ENCODE results near the gene HHAT.

DNA sequence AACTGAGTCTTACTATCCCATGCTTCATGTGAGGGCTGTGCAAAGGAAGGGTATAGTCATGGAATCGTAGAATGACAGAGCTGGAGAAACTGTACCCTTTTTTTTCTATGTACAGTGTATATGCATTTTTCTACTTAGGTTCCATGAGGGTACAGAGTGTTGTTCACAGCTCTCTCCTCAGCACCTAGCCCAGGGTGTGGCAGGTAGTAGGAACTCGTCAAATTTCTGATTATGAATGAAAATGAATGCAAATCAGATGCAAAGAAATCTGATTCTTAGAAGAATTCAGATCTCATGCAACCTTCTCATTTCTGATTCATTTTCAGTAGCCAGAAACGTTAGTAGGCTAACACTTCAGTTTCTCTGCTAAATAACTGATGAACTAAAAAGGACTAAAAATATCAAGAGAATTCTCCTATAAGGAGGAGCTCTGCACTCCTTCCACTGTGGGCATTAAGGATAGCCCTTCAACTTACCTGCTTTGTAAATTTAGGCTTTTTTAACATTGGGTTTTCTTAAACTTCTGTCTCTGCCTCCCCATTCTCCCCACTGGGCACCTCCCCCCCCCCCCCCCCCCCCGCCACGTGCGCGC lies 18.0 kb upstream of the HHAT start:
- TF ChIP-seq, protein P1, sequence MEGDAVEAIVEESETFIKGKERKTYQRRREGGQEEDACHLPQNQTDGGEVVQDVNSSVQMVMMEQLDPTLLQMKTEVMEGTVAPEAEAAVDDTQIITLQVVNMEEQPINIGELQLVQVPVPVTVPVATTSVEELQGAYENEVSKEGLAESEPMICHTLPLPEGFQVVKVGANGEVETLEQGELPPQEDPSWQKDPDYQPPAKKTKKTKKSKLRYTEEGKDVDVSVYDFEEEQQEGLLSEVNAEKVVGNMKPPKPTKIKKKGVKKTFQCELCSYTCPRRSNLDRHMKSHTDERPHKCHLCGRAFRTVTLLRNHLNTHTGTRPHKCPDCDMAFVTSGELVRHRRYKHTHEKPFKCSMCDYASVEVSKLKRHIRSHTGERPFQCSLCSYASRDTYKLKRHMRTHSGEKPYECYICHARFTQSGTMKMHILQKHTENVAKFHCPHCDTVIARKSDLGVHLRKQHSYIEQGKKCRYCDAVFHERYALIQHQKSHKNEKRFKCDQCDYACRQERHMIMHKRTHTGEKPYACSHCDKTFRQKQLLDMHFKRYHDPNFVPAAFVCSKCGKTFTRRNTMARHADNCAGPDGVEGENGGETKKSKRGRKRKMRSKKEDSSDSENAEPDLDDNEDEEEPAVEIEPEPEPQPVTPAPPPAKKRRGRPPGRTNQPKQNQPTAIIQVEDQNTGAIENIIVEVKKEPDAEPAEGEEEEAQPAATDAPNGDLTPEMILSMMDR (IDR thresholded peaks at IDR 0.05) = no peak
- TF ChIP-seq ZFX (IDR thresholded peaks at IDR 0.05; ENCODE audit: borderline replicate concordance) = no peak

Data from 22Rv1 (cell line).